ENCODE data around the gene FAS.

FAS gene

DNA sequence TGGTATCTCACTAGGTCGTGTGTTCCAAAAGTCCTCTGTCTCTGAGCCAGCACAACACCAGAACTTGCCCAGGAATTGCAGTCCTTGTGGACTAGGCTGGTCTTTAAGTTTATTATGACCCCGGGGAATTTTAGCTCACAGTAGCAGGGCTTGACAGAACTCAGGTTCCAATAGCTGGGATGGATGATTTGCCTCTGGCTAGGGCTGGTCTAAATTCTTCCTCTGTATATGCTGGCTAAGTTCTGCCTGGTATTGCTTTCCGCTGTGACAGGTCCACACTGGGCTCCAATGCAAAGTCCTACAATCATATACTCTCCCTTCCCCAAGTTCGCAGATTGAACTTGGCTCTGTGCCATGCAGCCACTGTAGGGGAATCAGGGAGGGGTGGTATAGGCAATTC is 52.5 kb downstream of the FAS start:
- no peak for DNase-seq

GRCh38 chr10:89047397-89047796 is 56.8 kb downstream of the FAS start:
- no peak for DNase-seq

DNA sequence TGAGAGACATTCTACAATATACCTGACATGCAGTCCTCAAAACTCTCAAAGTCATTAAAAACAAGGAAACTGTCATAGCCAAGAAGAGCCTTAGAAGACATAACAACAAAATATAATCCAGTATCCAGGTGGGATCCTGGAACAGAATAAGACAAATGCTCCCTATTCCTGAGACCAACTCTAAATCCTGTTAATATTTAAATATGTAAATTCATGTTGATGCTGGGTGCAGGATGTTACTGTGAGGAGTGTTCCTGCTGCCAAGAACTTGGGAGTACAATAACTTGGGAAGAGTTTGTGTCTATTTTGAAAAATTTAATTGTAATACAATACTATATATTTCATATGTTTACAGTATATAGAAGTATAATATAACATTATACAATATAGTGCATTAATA is 61.0 kb downstream of the FAS start:
- DNase-seq, result no peak

- no peak for DNase-seq
These were observed 63.0 kb downstream of the FAS start for GRCh38 chr10:89053555-89053954.

DNA sequence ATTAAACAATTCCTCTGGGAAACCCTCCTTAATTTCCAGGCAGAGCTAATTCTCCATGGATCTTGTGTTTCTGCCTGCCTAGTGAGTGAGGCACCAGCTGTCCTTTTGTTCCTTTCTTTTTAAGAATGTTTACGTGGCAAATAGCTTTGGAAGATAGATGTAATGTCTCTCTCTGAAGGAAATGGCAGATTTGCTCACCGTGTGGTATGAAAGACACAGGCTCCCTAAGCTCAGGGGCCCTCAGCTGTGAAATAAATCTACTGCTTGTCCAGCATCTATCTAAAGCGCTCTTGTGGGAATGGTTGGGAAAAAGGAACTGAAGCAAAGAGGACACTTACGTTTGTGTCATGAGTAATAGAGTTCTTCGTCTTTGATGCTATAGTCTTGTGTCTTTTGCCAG is 64.6 kb downstream of the FAS start:
- DNase-seq, result no peak

DNA sequence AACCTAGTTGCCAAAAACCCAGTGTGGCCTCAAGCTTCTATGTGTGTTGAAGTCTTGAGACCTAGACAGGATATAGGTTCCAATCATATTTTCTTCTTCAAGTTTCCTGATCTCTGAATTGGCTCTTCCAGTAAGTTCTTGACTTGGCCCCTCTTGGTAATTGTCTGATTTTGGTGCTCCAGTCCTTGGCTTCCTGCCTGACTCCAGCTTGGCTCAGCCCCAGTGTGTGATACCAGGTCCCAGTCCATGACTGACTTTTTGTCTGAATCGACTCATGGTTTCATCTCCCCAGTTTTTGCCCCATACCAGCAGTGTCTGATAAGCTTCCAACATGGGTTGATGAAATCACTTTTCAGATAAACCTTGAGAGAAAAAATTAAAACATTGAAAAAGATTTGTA is 72.3 kb downstream of the FAS start:
- no peak for DNase-seq

DNA sequence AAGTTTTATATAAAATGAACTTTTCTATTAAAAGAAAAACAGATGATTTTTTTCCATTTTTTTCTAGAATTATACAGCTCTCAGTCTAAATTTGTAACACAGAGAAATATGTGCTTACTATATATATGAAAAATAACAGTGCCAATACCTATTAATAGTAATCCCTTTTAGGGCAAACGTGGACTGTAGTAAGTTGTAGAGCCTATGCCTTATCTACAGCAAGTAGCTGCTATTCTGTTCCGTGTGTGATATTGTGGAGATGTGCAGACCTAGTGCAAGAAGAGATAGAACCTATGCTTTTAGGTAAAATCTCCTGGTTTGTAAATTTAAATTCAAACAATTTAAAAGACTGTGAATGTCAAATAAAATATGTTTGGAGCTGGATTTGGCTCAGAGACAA is 72.9 kb downstream of the FAS start:
- no peak for DNase-seq

DNA sequence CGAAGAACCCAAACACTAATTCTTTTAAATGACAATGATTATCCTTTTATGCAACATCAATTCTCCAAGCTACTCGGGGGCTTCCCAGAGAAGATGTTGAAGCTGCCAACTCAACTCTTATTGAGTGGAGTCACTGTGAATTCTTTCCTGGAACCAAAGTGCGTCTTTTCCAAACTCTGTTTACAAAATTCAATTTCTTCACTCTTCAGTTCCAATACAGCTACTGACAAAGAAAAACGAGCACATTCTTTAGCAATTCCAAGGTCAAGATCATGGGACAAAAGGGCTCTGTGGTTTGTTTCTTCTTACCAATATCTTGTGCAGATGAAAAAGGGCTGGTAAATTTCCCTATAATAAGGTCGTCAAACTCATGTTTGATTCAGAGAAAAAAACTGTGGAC is 74.2 kb downstream of the FAS start:
- no peak for DNase-seq
